Erythroblast (primary cell): ENCODE results near the gene ZMAT5.

Experiments
- GATA1 ChIP-seq: IDR thresholded peaks from 2 replicates; pipeline ENCODE4 v1.6.1; 2011; ENCODE audit warnings: low read depth, mild to moderate bottlenecking, control low read depth, low read length, moderate library complexity
- POLR2A ChIP-seq: IDR thresholded peaks from 2 replicates; pipeline ENCODE4 v1.6.1; 2011; ENCODE audit warnings: mild to moderate bottlenecking, low read length

GRCh38 chr22:29762263-29762662, 4.5 kb downstream of the ZMAT5 start:
- no peak for TF ChIP-seq POLR2A
- no peak for TF ChIP-seq GATA1
